Panc1 (cell line): ENCODE data around the gene MYCN. TPM values are rescaled to one million over a fixed set of nuclear protein-coding genes. Genes with fewer than 3 reads are reported as not detected.

Experiments
- ATAC-seq: fragments of 200-7000 bp; cut with Tn5 transposase; 2 replicates; pipeline ENCODE4 v1.9.1; 2020; ENCODE audit warnings: mild to moderate bottlenecking, moderate library complexity
- BruUV-seq: library from RNA; stranded (reverse); fragments of 400-500 nt; replicated peaks from 2 replicates; lab custom pipeline; 2021; lab: Mats Ljungman, UMichigan
- CTCF ChIA-PET: fragments of 300-600 bp; sonication (Branson Sonifier 250); formaldehyde crosslinking; loops from one replicate; lab custom pipeline; 2022; ENCODE audit warnings: antibody characterized with exemption; lab: Charles Lee
- POLR2A ChIA-PET: fragments of 300-600 bp; sonication (Branson Sonifier 250); formaldehyde crosslinking; loops from one replicate; lab custom pipeline; 2022; ENCODE audit warnings: antibody characterized with exemption; lab: Charles Lee
- DNase-seq: peaks from one replicate; pipeline ENCODE4 v3.0.0-alpha.2; 2010; ENCODE audit warnings: low read depth, low spot score
- H3K27ac ChIP-seq: 2 replicates; pipeline ENCODE4 v1.5.1; 2011; ENCODE audit warnings: mild to moderate bottlenecking, low read length, inconsistent platforms
- H3K27me3 ChIP-seq: fragments of 200-500 bp; sonication (Bioruptor generic); 2 replicates; pipeline ENCODE4 v1.6.0; 2014; ENCODE audit warnings: low read length, inconsistent platforms; ENCODE audit not compliant: control insufficient read depth, insufficient read depth
- H3K36me3 ChIP-seq: fragments of 200-500 bp; sonication (Bioruptor generic); 2 replicates; pipeline ENCODE4 v1.5.1; 2014; ENCODE audit warnings: inconsistent platforms, mild to moderate bottlenecking, low read length, moderate library complexity; ENCODE audit not compliant: control insufficient read depth, insufficient read depth
- H3K4me1 ChIP-seq: 2 replicates; pipeline ENCODE4 v1.5.1; 2011; ENCODE audit warnings: inconsistent platforms, mild to moderate bottlenecking, low read length, moderate library complexity; ENCODE audit not compliant: control insufficient read depth, insufficient read depth
- H3K4me3 ChIP-seq, 2 experiments: 2 replicates each; pipeline ENCODE4 v1.5.1; 2011 to 2012; ENCODE audit warnings: low read depth in 2 of 2, low read length in 2 of 2, mild to moderate bottlenecking in 2 of 2, inconsistent platforms in 1 of 2, moderate library complexity in 1 of 2
- H3K9me3 ChIP-seq: fragments of 200-500 bp; sonication (Bioruptor generic); 2 replicates; pipeline ENCODE4 v1.5.1; 2014; ENCODE audit warnings: low read depth, mild to moderate bottlenecking, inconsistent platforms, low read length, moderate library complexity; ENCODE audit not compliant: control insufficient read depth, insufficient read depth
- POLR2AphosphoS5 ChIP-seq: IDR thresholded peaks from 2 replicates; pipeline ENCODE4 v1.6.1; 2012; ENCODE audit warnings: mild to moderate bottlenecking, low read depth, low read length, moderate library complexity
- SIN3A ChIP-seq: IDR thresholded peaks from 2 replicates; pipeline ENCODE4 v1.6.1; 2012; ENCODE audit warnings: low read depth, mild to moderate bottlenecking, low read length, moderate library complexity, borderline replicate concordance; ENCODE audit not compliant: insufficient read depth
- TCF7L2 ChIP-seq: IDR thresholded peaks from 2 replicates; pipeline ENCODE4 v1.6.1; 2011; ENCODE audit warnings: mild to moderate bottlenecking, low read depth, low read length, inconsistent platforms
- in situ Hi-C: cut with HindIII; loops from 2 replicates; pipeline ENCODE4 v1.10.0; 2016; ENCODE audit warnings: low sequenced_read_pairs, low pct_unique_long_range_greater_than_20kb
- intact Hi-C: fragments of 100-400 bp; cut with micrococcal nuclease; formaldehyde crosslinking; loops from one replicate; pipeline ENCODE4 v1.10.0; 2022; ENCODE audit not compliant: unreplicated experiment
- total RNA-seq: library from RNA; stranded (reverse); gene quantifications from one replicate; pipeline ENCODE4 v1.2.1, GENCODE V29; 2021; ENCODE audit not compliant: unreplicated experiment
- TF ChIP-seq, protein P1 (sequence below), 2 experiments: IDR thresholded peaks; 2 replicates each; pipeline ENCODE4 v1.6.1; 2011 to 2012; ENCODE audit warnings: low read depth in 2 of 2, control low read depth in 1 of 2, low read length in 1 of 2, mild to moderate bottlenecking in 1 of 2, moderate library complexity in 1 of 2; ENCODE audit not compliant: insufficient read depth in 1 of 2
- TF ChIP-seq, protein P2 (sequence below): fragments of 450-650 bp; IDR thresholded peaks from 2 replicates; pipeline ENCODE4 v1.5.1; 2017; ENCODE audit warnings: mild to moderate bottlenecking

MYCN gene
- total RNA-seq, 1 experiment from 2014 or later, result not detected

DNA sequence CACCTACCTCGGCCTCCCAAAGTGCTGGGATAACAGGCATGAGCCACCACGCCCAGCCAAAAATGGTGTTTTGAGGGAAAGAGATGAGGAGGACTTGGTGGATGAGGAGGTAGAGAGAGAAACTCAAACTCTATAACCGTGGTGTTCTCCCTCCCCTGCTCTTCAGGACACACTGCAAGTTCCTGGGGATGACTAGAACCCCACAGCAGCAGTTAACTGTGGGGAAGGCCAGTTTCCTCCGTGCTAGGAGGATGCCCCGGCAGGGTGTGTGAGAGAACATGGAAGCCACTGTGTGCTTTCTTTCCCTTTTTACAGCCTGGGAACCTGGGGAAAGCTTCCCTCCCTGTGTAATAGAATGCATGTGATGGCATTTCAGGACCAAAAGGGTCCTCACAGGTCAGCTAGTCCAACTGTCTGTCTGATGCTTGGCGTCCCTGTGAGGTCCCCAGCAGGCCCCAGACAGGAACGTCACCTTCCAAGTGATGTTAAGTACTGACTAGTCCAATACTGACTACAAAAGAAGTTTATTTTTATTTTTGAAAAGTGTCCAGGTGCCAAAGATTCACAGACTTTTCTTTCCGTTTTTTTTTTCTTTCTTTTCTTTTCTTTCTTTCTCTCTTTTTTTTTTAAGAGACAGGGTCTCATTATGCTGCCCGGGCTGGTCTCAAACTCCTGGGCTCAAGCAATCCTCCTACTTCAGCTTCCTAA, 38.9 kb downstream of the MYCN start:
- ATAC-seq (no peak), DNase-seq (no peak)
- BruUV-seq, result no TSS peak
- Histone ChIP-seq H3K27ac (no peak overlapping the region), H3K9me3 (no peaks in the 10 kb centered on the region), H3K4me1 (no peaks in the 10 kb centered on the region), H3K36me3 (no peaks in the 10 kb centered on the region), H3K27me3 (no peaks in the 10 kb centered on the region), H3K4me3 (no peak overlapping the region)
- POLR2A ChIA-PET, result no interaction called here
- CTCF ChIA-PET, result no interaction called here
- in situ Hi-C loops (no loop called here), intact Hi-C loops (no loop called here)
- TF ChIP-seq, protein P1, sequence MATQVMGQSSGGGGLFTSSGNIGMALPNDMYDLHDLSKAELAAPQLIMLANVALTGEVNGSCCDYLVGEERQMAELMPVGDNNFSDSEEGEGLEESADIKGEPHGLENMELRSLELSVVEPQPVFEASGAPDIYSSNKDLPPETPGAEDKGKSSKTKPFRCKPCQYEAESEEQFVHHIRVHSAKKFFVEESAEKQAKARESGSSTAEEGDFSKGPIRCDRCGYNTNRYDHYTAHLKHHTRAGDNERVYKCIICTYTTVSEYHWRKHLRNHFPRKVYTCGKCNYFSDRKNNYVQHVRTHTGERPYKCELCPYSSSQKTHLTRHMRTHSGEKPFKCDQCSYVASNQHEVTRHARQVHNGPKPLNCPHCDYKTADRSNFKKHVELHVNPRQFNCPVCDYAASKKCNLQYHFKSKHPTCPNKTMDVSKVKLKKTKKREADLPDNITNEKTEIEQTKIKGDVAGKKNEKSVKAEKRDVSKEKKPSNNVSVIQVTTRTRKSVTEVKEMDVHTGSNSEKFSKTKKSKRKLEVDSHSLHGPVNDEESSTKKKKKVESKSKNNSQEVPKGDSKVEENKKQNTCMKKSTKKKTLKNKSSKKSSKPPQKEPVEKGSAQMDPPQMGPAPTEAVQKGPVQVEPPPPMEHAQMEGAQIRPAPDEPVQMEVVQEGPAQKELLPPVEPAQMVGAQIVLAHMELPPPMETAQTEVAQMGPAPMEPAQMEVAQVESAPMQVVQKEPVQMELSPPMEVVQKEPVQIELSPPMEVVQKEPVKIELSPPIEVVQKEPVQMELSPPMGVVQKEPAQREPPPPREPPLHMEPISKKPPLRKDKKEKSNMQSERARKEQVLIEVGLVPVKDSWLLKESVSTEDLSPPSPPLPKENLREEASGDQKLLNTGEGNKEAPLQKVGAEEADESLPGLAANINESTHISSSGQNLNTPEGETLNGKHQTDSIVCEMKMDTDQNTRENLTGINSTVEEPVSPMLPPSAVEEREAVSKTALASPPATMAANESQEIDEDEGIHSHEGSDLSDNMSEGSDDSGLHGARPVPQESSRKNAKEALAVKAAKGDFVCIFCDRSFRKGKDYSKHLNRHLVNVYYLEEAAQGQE (IDR thresholded peaks at IDR 0.05; ENCODE audit: insufficient read depth in 1 of 2, low read depth in 2 of 2, low read length in 1 of 2), result no peak
- TF ChIP-seq TCF7L2, result no peak
- TF ChIP-seq, protein P2, sequence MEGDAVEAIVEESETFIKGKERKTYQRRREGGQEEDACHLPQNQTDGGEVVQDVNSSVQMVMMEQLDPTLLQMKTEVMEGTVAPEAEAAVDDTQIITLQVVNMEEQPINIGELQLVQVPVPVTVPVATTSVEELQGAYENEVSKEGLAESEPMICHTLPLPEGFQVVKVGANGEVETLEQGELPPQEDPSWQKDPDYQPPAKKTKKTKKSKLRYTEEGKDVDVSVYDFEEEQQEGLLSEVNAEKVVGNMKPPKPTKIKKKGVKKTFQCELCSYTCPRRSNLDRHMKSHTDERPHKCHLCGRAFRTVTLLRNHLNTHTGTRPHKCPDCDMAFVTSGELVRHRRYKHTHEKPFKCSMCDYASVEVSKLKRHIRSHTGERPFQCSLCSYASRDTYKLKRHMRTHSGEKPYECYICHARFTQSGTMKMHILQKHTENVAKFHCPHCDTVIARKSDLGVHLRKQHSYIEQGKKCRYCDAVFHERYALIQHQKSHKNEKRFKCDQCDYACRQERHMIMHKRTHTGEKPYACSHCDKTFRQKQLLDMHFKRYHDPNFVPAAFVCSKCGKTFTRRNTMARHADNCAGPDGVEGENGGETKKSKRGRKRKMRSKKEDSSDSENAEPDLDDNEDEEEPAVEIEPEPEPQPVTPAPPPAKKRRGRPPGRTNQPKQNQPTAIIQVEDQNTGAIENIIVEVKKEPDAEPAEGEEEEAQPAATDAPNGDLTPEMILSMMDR, result no peak
- TF ChIP-seq SIN3A, result no peak
- TF ChIP-seq POLR2AphosphoS5, result no peak

DNA sequence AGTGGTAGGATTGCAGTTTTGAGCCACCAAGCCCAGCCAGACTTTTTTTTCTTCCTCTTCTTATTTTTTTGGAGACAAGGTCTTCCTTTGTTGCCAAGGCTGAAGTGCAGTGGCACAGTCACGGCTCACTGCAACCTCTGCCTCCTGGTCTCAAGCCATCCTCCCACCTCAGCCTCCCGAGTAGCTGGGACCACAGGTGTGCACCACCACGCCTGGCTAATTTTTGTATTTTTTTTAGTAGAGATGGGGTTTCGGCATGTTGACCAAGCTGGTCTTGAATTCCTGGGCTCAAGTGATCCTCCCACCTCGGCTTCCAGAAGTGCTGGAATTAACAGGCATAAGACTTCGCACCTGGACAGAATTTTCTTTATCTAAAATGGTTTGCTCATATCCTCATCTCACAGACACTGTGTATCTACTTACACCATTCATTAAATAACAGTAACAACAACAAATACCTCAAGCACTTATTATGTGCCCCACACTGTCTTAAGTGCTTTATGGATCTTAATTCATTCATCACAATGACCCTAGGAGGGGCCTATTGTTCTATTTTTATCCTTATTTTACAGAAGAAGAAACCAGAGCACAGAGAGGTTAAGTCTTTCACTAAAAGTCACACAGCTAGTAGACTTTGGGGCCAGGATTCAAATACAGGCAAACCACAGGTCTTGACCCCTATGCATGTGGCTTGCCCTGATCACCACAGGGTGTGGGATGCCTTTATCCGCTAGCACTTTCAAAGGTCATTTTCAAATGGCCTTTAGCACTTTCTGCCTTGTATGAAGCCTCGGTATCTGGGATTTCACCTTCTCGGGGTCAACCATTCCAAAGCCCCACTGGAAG, 39.6 kb downstream of the MYCN start:
- H3K36me3 ChIP-seq, result no peaks in the 10 kb centered on the region
- in situ Hi-C loops (no loop called here), intact Hi-C loops (no loop called here)
- no peaks in the 10 kb centered on the region for H3K9me3 ChIP-seq
- ChIA-PET CTCF (no interaction called here), POLR2A (no interaction called here)
- H3K4me3 ChIP-seq, result no peak overlapping the region
- H3K27me3 ChIP-seq, result no peaks in the 10 kb centered on the region
- no peak overlapping the region for H3K27ac ChIP-seq
- TF ChIP-seq, protein P2, result no peak
- no peak for TF ChIP-seq POLR2AphosphoS5
- TF ChIP-seq TCF7L2, result no peak
- TF ChIP-seq, protein P1 (IDR thresholded peaks at IDR 0.05; ENCODE audit: insufficient read depth in 1 of 2, low read depth in 2 of 2, low read length in 1 of 2), result no peak
- no peak for TF ChIP-seq SIN3A
- DNase-seq (no peak), ATAC-seq (no peak)
- no peaks in the 10 kb centered on the region for H3K4me1 ChIP-seq
- no TSS peak for BruUV-seq
